22Rv1 (cell line): Measurements from ENCODE around the gene BHLHE23.

Experiments
- ZFX ChIP-seq: fragments of 450-650 bp; IDR thresholded peaks from 2 replicates; pipeline ENCODE4 v1.6.1; 2017; ENCODE audit warnings: antibody characterized with exemption, borderline replicate concordance
- TF ChIP-seq, protein P1 (sequence below): fragments of 450-650 bp; IDR thresholded peaks from 2 replicates; pipeline ENCODE4 v1.5.1; 2017; ENCODE audit warnings: mild to moderate bottlenecking

GRCh38 chr20:63027922-63028389, 21.2 kb upstream of the BHLHE23 start:
- TF ChIP-seq, protein P1, sequence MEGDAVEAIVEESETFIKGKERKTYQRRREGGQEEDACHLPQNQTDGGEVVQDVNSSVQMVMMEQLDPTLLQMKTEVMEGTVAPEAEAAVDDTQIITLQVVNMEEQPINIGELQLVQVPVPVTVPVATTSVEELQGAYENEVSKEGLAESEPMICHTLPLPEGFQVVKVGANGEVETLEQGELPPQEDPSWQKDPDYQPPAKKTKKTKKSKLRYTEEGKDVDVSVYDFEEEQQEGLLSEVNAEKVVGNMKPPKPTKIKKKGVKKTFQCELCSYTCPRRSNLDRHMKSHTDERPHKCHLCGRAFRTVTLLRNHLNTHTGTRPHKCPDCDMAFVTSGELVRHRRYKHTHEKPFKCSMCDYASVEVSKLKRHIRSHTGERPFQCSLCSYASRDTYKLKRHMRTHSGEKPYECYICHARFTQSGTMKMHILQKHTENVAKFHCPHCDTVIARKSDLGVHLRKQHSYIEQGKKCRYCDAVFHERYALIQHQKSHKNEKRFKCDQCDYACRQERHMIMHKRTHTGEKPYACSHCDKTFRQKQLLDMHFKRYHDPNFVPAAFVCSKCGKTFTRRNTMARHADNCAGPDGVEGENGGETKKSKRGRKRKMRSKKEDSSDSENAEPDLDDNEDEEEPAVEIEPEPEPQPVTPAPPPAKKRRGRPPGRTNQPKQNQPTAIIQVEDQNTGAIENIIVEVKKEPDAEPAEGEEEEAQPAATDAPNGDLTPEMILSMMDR: peak; percentile 18; the same call in 1 of the 2 replicates
- TF ChIP-seq ZFX: no peak
